NCI-H526 treated with DMSO at 0.1 percent for 48 hours (cell line): ENCODE data around the gene NOTO.

ENCODE experiments used
- DNase-seq: peaks from one replicate; lab custom pipeline; 2025; lab: John Stamatoyannopoulos, UW

Gene NOTO

GRCh38 chr2:73257425-73258125, 55.2 kb downstream of the NOTO start:
- no peak for DNase-seq

DNA sequence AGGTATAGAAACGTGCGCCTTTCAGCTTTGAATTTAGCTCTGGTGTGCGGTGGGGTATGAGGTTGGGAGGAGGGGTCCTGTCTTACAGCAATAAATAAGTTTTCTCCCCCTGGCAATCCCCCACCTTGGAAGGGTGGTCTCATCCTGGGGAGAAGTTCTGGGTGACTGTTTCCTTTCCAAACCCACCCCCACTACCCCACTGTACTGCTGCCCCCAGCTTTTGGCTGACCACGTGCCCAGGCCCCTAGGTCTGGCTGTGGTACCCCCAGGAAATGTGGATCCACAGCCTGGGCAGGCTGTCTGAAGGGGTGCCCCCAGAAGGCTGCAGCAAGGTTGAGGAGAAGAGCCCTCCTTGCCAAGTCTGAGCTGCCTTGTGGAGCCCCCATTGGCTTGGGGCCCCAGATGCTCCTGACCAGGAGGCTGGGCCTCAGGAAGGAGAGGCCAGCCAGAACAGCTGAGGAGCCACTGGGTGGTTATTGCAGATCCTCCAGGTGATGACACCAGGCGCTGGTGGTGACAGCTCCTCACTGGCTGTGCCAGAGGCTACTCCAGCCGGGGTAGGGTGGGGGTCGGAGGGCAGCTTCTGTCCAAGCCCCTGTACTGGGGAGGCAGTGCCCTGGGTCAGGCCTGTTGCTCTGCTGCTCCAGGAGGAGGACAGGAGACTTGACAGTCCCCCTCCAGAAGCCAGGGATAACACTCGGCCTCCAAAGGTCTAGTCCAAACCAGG, 56.0 kb downstream of the NOTO start:
- no peak for DNase-seq

DNA sequence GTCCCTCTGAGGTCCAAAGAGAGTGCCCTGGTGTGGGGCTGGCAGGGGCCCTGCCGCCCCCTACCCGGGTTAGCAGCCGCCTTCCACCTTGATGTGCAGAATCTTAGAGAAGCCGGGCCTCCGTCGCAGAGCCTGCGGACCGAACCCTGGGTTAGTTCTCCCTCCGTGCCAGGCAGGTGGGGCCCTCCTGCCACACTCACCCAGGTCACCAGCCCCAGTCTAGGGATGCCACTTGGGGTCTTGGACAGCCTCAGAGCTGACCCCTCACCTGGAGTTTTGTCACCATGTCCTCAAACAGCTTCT, 56.5 kb downstream of the NOTO start:
- no peak for DNase-seq

GRCh38 chr2:73259276-73259675, 56.9 kb downstream of the NOTO start:
- no peak for DNase-seq

DNA sequence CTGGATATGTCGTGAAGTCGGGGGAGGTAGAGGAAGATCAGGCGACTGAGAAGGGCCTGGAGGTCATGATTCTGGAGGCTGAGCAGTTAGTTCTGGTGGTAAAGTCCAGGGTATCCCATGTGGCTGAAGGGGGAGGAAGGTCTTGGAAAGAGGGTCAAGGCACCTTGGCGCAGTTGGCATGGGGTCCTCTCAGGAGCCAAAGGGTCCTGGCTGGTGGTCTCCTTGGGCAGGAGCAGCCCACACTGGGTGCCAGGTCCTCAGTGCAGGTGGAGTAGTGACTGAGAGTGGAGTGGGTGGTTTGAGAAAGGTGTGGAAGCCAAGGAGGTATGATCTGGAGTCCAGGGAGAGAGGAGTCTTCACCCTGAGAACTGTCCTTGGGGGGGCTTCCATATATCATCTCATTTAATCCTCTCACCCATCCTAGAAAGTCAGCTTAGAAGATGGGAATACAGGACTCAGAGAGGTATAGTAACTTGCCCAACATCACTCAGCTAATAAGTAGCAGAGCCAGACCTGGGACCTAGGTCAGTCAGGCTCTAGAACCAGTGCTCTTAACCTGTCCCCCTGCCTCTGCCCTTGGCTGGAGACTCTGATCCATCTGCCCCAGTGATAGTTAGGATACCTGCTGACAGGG, 57.4 kb downstream of the NOTO start:
- no peak for DNase-seq

DNA sequence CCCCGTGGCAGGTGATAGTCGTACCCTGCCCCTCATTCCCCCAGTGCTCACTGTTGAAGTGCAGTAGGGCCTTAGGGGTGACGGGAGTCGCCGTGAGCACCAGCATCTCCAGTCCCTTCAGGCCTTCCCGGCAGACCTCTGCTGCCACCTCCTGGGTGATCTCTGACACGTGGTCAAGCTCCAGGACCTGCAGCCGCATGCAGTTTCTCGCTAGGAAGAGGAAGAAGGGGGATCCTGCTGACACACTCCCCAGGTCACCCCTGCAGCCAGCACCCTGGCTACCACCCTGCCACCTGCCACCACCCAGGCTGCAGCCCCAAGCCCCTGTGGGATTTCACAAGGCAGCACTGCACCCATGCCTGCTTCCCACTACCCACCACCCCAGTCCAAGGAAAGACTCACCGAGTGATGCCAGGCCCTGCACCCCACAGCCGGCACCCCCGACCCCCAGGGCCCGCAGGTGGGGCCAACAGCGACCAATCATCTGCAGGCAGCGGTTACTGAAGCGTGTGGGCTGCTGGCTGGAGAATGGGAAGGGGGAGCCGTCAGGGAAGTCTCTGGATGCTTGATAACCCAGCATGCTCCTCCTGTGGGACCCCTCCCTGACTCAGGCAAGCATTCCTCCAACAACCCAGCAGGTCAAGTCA, 58.1 kb downstream of the NOTO start:
- DNase-seq: no peak
